Activated CD8-positive, alpha-beta memory T cell treated with anti-CD3 and anti-CD28 coated beads for 4 hours (primary cell): ENCODE measurements around the gene KCNJ2.

Experiments used
- DNase-seq, 2 donors: peaks; one replicate each; pipeline ENCODE4 v3.0.0-alpha.2; 2020; ENCODE audit warnings: low read depth in 2 of 2

The KCNJ2 gene

DNA sequence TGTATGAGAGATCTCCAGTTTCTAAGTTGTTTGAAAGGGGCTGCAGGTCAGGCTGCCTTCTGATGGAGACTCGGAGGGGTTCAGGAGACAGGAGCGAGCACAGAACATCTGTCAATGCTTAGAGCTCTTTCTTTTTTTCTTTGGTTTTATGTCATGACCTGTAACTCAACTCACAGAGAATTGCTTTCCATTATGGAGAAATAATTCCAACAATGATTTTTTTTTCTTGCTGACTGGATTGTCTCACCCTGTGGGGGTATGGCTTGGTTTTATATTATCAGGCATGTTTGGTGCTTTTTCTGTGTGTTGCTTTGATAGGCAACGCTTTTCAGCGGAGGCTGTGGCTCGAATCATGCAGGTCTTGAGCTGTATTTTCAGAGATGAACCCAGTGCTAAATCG is 10.7 kb upstream of the KCNJ2 start:
- DNase-seq = no peak

DNA sequence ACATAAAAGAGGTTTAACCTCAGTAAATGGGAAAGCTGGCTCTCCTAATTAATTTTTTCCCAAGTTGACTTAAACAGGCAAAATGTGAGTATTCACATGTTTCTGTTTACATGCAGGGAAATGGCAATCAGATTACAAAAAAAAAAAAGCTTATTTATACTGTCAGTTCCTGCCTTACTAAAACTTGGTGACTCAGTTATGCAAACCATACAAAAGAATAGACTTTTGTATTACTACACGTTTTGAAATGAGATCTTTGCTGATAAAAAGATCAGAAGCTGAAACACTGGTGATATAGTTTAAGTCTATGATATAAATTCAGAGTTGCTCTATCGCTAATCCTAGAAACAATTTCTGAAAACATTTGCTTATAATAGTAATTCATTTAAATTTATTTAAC is 9.4 kb upstream of the KCNJ2 start:
- DNase-seq = no peak

DNA sequence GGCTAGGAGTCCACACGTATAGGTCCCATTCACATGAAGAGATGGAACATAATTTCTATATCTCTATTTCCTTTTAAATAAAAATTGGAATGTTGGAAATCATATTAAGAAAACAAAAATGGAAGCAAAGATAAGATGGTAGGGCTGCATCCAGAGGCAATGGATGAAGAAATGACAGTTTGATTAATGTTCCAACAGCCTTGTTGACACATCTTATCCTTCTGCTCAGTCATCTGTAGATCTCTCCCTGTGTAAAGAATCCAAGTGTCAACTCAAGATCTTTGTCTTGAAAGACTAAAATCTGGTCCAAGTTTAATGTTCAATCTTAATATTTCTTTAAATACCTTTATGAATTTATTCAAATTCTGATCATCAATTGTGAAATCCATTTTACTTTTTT is 7.8 kb upstream of the KCNJ2 start:
- DNase-seq = no peak

DNA sequence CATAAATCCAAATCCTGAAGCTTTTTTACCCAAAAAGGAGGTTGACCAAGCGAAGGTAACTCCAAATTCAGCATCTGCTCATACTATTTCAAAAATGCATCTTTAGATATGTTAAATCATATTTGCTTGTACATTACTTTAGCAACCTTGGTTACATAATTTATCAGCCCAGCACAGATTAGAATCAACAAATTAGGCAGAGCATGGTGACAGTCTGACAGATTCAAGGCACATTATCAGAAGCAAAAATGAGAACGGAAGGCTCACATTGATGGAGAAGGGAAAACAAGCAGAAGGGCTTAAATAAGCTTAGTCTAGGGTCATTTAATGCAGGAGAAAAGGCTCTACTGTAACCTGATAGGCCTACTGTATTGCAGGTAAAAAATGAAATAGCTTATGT is 3.9 kb upstream of the KCNJ2 start:
- DNase-seq = no peak

DNA sequence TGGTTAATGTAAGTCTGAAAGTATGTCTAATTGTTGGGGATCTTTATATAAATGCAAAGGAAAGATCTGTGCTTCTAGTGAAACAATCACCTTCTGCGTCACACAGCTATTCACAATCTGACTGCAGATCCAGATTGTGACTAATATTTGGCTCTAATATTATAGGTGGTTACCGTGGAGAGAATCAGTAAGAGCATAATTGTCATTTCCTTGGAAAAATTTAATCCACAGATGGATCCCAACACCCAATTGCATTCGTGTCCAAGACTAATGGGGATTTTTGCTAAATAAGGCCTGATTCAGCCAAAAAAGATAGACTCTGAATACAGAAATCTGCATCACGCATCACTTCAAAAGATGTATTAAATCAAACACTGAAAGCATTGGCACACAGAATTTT is 2.7 kb upstream of the KCNJ2 start:
- DNase-seq = no peak

DNA sequence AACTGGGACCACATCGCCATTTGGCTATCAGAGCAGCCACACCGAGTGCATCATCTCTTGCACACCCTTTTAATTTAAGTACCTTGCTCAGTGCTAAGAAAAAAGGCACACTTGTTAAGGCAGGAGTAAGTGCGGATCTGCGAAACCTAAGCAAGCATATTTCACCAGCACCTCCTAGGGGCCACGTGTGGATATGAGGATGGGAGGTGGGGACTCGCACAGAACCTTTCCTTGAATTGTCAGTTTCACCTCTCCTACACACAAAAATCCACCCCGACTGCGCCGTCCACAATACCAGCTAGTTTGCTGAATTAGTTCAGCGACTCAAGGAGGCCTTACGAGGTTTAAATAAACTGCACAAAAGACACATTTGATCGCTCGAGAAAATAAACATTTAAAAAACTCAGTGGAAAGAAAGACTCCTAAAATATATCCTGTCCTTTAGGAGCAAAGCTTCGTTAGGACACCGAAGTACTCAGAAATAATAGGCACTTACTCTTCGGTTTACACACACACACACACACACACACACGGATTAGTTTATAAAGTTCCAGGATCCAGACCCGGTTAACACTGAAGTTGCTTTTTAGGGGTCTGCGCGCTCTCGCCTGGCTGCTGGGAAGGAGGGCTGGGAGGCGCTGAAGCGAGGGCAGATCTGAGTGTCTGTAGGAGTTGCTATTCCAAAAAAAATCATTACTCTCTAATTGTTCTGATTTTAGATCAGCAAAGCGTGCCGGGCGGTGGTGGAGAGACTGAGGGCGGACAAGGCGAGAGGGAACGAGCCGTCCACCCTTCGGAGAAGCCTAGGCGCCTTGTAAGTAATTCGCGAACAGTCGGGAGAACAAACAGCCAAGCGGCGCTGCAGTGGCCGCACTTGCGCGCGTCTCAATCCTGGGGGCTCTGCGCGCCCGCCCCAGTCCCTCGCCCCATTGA is 1.0 kb upstream of the KCNJ2 start:
- no peak for DNase-seq

DNA sequence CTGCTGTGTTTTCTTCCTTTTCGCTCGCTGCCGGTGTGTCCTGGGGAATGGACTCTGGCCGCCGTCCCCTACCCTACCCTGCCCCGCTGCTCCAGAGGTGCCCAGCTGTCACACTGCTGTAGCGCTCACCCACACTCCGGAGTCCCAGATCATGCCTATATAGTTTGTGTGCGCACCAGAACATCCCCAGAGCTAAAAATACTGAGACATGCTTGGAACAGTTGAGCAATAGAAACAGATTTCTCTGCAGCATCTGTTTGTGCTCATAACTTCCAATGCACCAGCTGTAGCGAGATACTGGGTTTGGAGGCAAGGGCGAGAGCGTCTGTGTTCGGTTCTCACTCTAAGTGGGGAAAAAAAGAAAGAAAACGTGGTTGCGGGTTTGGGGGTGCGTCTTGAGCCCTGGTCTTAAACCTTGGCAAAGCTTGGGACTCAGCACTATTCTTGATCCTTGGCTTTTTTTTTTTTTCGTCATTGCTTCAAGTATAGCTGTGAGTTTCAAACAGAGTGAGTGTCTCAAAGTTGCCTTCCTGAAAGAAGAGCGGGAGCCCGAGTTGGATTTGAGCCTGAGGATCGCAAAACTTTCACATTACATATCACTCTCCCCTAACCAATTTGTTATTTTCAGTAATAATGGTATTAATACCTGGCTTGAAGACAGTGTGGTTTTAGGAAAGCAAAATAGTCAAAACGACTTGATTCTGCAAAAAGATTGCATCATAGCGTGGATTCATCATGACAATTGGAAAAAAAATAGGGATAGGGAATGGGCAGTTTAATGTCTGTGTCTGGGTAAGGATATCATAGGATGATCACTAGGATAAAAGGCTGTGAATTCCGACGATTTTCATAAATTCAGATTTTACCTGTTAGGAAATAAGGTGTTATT is 621 bp downstream of the KCNJ2 start:
- DNase-seq = no peak

DNA sequence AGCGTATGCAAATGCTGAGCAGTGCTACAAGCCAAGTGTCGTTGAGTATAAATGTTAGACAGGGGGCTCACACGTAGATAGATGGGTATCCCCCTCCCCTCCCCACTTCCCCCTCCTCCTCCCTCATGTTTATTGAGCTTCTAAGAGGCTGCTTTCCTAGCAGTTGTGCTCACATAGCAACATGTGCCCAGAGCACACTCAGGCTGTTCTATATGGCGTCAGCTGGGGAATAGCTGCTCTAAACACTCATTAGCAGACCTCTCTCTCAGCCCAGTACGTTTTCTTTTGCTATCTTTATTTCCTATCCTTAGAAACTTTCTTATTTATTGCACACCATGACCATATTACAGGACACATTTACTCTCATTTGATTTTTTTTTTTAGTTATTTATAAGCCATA is 1.8 kb downstream of the KCNJ2 start:
- DNase-seq = no peak

DNA sequence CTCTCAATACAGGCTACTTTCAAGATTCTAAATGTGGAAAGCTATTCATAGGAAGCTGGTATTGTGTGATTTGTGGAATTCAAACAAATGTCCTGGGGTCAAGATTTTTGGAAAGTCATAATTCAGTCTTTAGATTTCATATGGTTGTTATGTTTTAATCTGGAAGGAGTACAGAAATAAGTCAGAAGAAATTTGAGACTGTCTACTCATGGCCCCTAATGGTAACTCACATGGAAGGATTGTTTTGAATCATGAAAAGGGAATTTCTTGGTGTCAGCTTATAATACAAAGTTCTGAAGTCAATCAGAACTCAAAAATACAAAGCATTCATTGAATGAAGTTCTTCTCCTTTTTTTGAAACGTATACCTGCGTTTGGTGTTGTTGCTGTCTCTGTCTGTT is 3.1 kb downstream of the KCNJ2 start:
- DNase-seq = no peak

DNA sequence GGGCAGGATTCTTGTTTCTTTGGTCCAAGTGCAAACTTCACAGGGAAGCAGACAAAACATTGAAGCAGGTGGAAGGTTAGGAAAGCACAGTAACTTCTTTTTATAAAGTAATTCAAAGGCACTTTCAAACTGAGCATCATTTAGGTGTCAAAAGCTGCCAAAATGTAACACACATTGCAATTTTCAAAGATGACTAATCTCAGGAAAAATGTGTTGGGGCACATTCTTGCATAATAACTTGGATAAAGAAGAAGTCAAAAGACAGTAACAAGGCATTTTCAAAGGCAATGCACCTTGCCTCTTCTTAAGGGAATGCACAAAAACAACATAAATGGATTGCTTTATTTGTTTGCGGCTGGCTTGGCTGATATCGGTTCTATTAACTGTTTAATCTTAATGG is 3.6 kb downstream of the KCNJ2 start:
- DNase-seq = no peak

DNA sequence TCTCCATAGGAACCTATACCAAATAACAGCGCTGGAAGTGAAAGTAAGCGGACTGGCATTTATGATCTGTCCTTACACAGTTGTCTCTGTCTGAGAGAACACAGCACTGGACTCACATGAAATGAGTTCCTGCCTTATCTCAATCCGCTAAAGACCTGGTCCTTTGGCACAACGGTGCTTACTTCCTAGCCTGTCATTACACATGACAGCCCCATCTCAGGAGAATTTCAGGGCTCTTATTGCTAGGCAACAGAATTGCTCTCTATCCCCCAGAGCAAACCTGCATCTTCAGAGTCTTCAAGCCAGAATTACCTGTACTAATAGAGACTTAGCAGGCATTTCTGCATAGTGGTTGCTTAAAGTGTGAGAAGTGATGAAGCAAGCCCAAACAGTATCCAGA is 4.3 kb downstream of the KCNJ2 start:
- no peak for DNase-seq

DNA sequence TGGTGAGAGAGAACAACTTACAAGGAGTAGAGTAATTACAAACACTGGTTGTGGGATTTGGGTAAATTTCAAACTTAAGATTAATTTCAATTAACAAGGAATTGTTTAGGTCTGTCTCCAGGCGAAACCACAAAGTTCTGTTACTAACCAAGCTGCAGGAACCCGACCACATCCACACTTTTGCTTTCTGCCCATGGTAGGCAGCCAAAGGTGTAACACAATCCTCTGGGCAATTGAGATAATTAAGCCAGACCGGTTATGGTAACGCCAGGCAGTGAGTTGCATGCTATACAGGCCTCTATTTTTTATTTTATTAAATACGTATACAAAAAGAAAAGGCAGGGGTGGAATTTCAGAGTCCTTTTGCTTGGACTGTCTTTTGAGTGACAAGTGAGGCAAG is 12.0 kb downstream of the KCNJ2 start:
- DNase-seq = no peak

DNA sequence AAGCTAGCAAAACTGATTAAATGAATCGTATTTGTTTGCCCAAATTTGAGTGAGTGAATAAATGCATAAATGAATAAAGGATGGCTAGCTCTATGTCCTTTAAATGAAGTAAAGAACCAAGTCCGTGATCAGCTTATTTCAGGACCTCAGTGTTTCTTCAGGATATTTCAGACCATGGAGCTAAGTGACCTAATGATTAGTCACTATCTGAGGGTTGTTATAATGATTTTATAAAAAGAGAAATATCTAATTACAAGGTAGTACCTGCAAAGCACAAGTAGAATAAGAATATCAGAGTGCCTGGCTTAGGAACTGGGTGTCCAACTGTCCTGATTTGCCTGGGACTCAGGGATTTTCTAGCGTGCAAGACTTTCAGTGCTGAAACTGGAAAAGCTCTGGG is 12.5 kb downstream of the KCNJ2 start:
- DNase-seq = no peak

DNA sequence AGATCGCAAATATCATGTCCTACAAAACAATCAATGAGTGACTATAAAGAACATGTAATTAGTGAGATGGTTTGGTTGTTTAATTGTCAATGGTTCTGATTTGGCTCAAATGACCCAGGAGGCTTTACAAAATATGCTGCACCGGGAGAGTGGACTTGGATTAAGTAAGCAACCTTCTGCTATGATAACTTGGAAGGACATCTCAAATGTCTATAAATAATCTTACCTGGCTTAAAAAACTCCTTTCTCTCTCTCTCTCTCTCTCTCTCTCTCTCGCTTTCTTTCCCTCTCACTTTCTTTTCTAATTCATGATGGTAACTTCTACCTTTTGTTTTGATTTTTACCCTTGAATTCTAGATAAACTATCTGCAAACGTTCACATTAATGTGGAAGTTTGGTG is 14.2 kb downstream of the KCNJ2 start:
- no peak for DNase-seq

DNA sequence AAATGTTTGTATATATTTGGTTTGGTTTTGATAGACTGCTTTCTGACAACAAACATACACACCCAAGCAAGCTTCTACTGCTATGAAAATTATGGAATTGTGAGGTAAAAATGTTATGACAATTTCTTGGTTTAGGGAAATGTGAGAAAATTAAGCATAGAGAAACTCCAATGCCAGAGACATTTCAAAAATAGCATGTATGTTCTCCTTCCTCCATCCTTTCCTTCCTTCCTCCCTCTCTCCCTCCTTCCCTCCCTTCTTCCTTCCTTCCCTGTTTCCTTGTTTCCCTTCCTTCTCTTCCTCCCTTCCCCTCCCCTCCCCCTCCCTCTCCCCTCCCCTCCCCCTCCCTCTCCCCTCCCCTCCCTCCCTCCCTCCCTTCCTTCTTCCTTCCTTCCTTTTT is 14.9 kb downstream of the KCNJ2 start:
- DNase-seq = no peak

DNA sequence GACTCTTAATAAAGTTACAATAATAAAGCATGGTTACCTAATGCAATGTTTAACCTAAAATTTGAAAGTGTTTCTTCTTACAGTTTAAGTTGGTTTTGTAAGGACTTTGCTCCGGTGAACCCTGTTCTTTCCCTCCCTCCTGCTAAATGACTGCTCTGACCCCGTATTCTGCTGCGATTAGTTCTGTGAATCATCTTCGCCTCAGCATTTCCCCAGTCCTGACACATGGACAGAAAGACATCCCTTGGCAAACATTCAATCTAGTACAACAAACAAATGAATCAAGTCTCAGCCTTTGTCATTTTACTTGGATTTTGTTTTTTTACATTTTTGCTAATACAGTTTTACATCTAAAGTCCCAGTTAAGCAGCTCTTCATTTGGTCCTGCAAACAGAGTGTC is 15.4 kb downstream of the KCNJ2 start:
- DNase-seq = no peak

DNA sequence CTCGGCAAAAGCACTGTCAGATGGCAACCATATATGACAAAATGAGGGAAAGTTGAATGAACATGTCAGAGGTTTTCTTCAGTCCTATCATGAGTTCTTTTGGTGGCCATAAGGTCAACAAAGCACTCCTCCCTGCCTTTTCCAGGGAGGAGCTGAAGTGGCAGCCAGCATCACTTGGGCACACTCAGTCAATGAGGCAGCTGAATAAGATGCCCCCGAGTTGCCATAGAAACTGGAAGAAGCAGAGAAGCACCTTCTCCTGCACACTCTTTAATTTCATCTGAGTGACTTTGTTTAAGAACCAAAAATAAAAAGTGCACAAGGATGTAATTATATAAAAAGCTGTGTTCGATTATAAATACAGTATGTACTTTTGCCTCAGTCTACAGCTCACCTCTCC is 16.0 kb downstream of the KCNJ2 start:
- no peak for DNase-seq

DNA sequence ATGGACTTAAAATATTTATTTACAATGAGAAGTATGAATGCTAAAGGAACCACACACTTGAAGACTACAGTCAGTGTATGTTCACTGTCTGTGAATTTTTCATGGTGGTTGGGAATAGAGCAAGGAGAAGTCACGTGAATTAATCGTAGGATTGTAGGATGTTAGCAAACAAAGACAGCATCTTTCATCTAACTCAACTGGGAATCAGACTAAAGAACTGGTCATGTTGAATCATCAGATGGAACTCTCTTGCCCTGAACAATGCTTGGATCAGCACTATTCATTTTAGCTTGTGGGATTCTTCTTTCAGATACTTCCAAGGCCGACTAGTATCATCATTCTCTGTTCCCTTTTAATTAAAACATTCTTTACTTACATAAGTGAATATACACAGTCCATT is 18.1 kb downstream of the KCNJ2 start:
- DNase-seq = no peak

DNA sequence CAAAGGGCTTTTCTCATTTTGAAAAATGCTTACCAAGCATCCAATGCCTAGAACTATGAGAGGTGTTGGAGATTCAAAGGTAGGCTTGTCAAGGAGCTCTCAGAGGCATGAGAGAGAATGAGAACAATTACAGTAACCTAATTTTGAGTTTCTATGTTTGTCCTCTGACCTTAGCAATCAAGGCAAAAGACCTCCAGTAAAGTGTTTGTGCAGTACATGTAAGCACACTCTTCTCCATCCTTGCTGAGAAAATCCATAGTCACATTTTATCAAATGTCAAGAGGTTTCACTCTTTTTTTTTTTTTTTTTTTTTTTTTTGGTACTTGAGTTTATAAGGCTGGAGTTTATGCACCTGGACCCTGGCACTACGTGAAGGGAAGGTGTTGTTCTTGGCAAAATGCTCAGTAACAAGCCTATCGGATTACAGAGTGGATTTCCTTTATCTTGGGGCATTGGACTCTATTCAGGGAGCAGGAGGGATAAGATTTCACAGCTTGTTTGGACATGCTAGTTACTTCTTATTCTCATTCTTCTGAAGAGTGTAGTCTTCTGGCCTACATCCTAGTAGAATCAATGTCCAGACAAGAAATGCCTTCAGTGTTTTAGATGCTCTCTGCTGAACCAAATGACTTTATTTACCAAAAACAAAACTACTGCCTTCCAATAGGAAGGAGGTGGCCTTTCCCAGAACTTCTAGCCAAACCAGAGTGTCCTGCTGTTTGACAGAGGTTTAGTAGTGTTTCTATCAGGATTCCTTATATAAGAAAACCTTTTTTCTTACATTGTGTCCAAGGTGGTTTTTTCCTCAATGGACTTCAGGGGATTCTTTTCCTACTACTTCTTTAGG is 21.9 kb downstream of the KCNJ2 start:
- DNase-seq = no peak

DNA sequence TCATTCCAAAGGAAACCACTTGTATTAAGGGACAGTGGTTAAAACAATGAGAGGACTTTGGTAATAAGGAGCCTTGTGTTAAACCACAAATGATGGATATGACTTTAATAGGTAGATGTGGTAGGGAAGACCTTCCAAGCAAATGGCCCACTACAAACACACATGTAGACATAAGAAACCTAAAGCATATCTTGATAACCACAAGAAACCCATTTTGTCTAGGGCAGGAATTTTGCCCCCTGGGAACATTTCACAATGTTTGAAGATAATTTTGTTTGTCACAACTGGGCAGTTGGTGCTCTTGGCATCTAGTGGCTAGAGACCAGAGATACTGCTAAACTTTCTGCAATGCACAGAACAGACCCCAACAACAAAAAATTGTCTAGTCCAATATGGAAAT is 25.8 kb downstream of the KCNJ2 start:
- no peak for DNase-seq

DNA sequence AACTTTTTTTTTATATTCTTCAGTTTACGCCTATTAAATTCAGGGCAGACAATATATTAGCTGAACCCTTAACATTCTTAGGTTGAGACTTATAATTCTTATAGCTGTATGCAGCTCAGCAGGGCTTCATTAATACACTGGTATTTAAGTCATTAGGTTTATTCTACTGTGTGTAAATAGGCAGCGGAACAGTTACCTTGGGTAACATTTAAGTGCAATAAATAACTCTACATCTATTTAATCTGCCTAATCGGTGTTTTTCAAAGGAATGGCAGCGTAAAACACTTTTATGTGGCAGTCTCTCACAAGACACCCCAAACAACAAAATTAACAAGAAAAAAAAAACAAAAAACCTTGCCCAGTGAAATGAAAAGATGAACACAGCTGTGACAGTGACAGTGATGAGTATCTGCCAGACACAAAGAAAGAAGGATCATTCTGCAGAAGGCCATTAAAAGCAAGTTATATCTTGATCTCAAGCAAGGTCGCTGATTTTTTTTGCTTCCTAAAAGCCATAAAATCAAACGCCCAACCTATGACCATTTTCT is 32.6 kb downstream of the KCNJ2 start:
- no peak for DNase-seq

DNA sequence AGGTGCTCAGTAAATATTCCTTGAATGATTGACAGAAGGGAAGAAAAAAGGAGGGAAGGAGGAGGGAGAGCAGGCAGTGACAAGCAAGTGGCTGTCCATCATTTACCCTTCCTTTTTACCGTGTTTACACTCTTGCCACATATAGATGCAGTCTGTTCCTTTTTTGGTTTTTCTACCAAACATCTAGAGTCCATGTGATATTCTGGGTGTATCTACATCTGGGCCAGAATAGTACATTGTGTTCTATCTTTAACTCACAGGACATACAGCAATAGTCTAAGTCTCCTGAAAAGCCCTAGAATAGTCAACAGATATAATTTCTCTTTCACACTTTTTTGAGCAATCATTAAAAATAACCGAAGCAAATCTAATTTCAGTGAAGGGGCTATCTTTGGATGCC is 33.5 kb downstream of the KCNJ2 start:
- no peak for DNase-seq
